ENCODE measurements around the gene HGS. TPM values are rescaled to one million over a fixed set of nuclear protein-coding genes. Genes with fewer than 3 reads are reported as not detected.

The HGS gene
- total and polyA plus RNA-seq, 2 of the 13 experiments (the other 11 are each of a cell fraction or from before 2014, with no cell fraction given): 73.3 to 78.1 TPM

GRCh38 chr17:81722184-81723120 lies 38.6 kb downstream of the HGS start (continued):
- 0 out of 2 replicates have a peak, but pooled peaks have one; percentile 28 for TF ChIP-seq SNAPC4 (CRISPR knock-in tag; IDR thresholded peaks at IDR 0.05)
- TF ChIP-seq BRCA1 (CRISPR knock-in tag; IDR thresholded peaks at IDR 0.05): no peak
- no peak for TF ChIP-seq ZIK1 (CRISPR knock-in tag; IDR thresholded peaks at IDR 0.05; ENCODE audit: borderline replicate concordance, low read depth)
- TF ChIP-seq MATR3 (CRISPR knock-in tag; IDR thresholded peaks at IDR 0.05): no peak
- peak; percentile 98 for TF ChIP-seq AKAP8 (CRISPR knock-in tag; IDR thresholded peaks at IDR 0.05)
- TF ChIP-seq DRAP1 (CRISPR knock-in tag; IDR thresholded peaks at IDR 0.05): no peak
- TF ChIP-seq NFE2L1 (CRISPR knock-in tag; IDR thresholded peaks at IDR 0.05; ENCODE audit: borderline replicate concordance): no peak
- TF ChIP-seq UBTF (CRISPR knock-in tag; IDR thresholded peaks at IDR 0.05): peak; percentile 31; the same call in 1 of the 2 replicates
- TF ChIP-seq ZMYM2 (CRISPR knock-in tag; IDR thresholded peaks at IDR 0.05): no peak
- no peak for TF ChIP-seq ZNF547 (CRISPR knock-in tag; IDR thresholded peaks at IDR 0.05)
- 0 out of 2 replicates have a peak, but pooled peaks have one; percentile 22 for TF ChIP-seq ZNF292 (CRISPR knock-in tag; IDR thresholded peaks at IDR 0.05; ENCODE audit: borderline replicate concordance, low read depth)
- TF ChIP-seq BCL6 (CRISPR knock-in tag; IDR thresholded peaks at IDR 0.05): no peak
- TF ChIP-seq ZNF616 (CRISPR knock-in tag; IDR thresholded peaks at IDR 0.05; ENCODE audit: low read depth): no peak
- TF ChIP-seq PLSCR1 (CRISPR knock-in tag; IDR thresholded peaks at IDR 0.05; ENCODE audit: borderline replicate concordance): no peak
- TF ChIP-seq DZIP1 (CRISPR knock-in tag; IDR thresholded peaks at IDR 0.05): 0 out of 2 replicates have a peak, but pooled peaks have one; percentile 49
- peak; percentile 79 for TF ChIP-seq RBM22 (optimal IDR thresholded peaks at IDR 0.05; ENCODE audit: low read length)
